Liver (tissue), 9 donors: Measurements from ENCODE around the gene LPP. TPM values are rescaled to one million over a fixed set of nuclear protein-coding genes. Genes with fewer than 3 reads are reported as not detected.

Experiments
- DNase-seq: peaks from one replicate; pipeline ENCODE4 v3.0.0-alpha.2; 2017; ENCODE audit warnings: low spot score
- H3K27ac ChIP-seq, 2 donors: one replicate each; pipeline ENCODE4 v1.7.0; 2013; ENCODE audit warnings: inconsistent platforms in 2 of 2, low read length in 2 of 2, control low read depth in 1 of 2, low read depth in 1 of 2, mild to moderate bottlenecking in 1 of 2
- H3K27me3 ChIP-seq, 4 donors: one replicate each; pipeline versions ENCODE4 v1.6.1 to v1.7.0; 2013; ENCODE audit warnings: low read length in 3 of 4, inconsistent platforms in 1 of 4, mild to moderate bottlenecking in 1 of 4, moderate library complexity in 1 of 4; ENCODE audit not compliant: control insufficient read depth in 4 of 4, insufficient read depth in 4 of 4
- H3K36me3 ChIP-seq, 4 donors: one replicate each; pipeline versions ENCODE4 v1.6.1 to v1.7.0; 2013; ENCODE audit warnings: low read length in 3 of 4, mild to moderate bottlenecking in 3 of 4, low read depth in 1 of 4, moderate library complexity in 1 of 4; ENCODE audit not compliant: control insufficient read depth in 4 of 4, insufficient read depth in 3 of 4
- H3K4me1 ChIP-seq, 4 donors: one replicate each; pipeline versions ENCODE4 v1.6.1 to v1.7.0; 2013; ENCODE audit warnings: low read length in 3 of 4, mild to moderate bottlenecking in 3 of 4, moderate library complexity in 1 of 4; ENCODE audit not compliant: control insufficient read depth in 4 of 4, insufficient read depth in 4 of 4
- H3K4me3 ChIP-seq, 3 donors: one replicate each; pipeline versions ENCODE4 v1.6.1 to v1.7.0; 2013; ENCODE audit warnings: low read length in 3 of 3, control low read depth in 1 of 3, low read depth in 1 of 3, mild to moderate bottlenecking in 1 of 3
- H3K9ac ChIP-seq, 2 donors: one replicate each; pipeline ENCODE4 v1.7.0; 2013; ENCODE audit warnings: low read length in 2 of 2, mild to moderate bottlenecking in 2 of 2, moderate library complexity in 2 of 2, control low read depth in 1 of 2, low read depth in 1 of 2
- H3K9me3 ChIP-seq, 4 donors: one replicate each; pipeline versions ENCODE4 v1.6.1 to v1.7.0; 2013; ENCODE audit warnings: low read length in 3 of 4; ENCODE audit not compliant: control insufficient read depth in 4 of 4
- EGR1 ChIP-seq, 2 donors: IDR thresholded peaks; 2 replicates each; pipeline ENCODE4 v1.6.1; 2016 to 2018; ENCODE audit warnings: antibody characterized with exemption in 2 of 2, low read depth in 2 of 2
- FOXA1 ChIP-seq: IDR thresholded peaks from 2 replicates; pipeline ENCODE4 v1.6.1; 2016; ENCODE audit warnings: antibody characterized with exemption
- FOXA2 ChIP-seq: IDR thresholded peaks from 2 replicates; pipeline ENCODE4 v1.6.1; 2016; ENCODE audit warnings: antibody characterized with exemption
- GABPA ChIP-seq, 2 donors: IDR thresholded peaks in 1 of 2; conservative IDR thresholded peaks in 1 of 2; 2 replicates each; pipeline ENCODE4 v1.6.1; 2016; ENCODE audit warnings: antibody characterized with exemption in 2 of 2, mild to moderate bottlenecking in 1 of 2, moderate library complexity in 1 of 2
- HNF4A ChIP-seq, 2 donors: conservative IDR thresholded peaks; 2 replicates each; pipeline ENCODE4 v1.6.1; 2016; ENCODE audit warnings: antibody characterized with exemption in 2 of 2, mild to moderate bottlenecking in 2 of 2
- HNF4G ChIP-seq: IDR thresholded peaks from 2 replicates; pipeline ENCODE4 v1.6.1; 2016; ENCODE audit warnings: antibody characterized with exemption
- JUND ChIP-seq, 2 donors: IDR thresholded peaks; 2 replicates each; pipeline ENCODE4 v1.6.1; 2016; ENCODE audit warnings: antibody characterized with exemption in 2 of 2
- MAX ChIP-seq: IDR thresholded peaks from 2 replicates; pipeline ENCODE4 v1.6.1; 2016; ENCODE audit warnings: antibody characterized with exemption
- NR2F2 ChIP-seq: IDR thresholded peaks from 2 replicates; pipeline ENCODE4 v1.6.1; 2016; ENCODE audit warnings: antibody characterized with exemption
- RAD21 ChIP-seq, 2 donors: IDR thresholded peaks; 2 replicates each; pipeline ENCODE4 v1.6.1; 2016; ENCODE audit warnings: antibody characterized with exemption in 2 of 2, mild to moderate bottlenecking in 2 of 2
- RXRA ChIP-seq, 2 donors: IDR thresholded peaks; 2 replicates each; pipeline ENCODE4 v1.6.1; 2017 to 2018; ENCODE audit warnings: antibody characterized with exemption in 2 of 2, mild to moderate bottlenecking in 1 of 2
- SP1 ChIP-seq: IDR thresholded peaks from 2 replicates; pipeline ENCODE4 v1.6.1; 2018; ENCODE audit warnings: antibody characterized with exemption, mild to moderate bottlenecking
- TAF1 ChIP-seq: conservative IDR thresholded peaks from 2 replicates; pipeline ENCODE4 v1.6.1; 2016; ENCODE audit warnings: antibody characterized with exemption, mild to moderate bottlenecking
- YY1 ChIP-seq: IDR thresholded peaks from 2 replicates; pipeline ENCODE4 v1.6.1; 2016; ENCODE audit warnings: antibody characterized with exemption, mild to moderate bottlenecking
- WGBS: extraction: QIAGEN DNeasy Blood & Tissue Kit; methylation state at CpG from one replicate; pipeline ENCODE4 v1.1.7; 2013; 5-methylcytosine and 5-hydroxymethylcytosine counted together
- polyA plus RNA-seq, 2 donors: library from polyadenylated mRNA; stranded (reverse) in 1 of 2; unstranded in 1 of 2; fragments of 200-250 nt in 1 of 2; fragments of >200 nt in 1 of 2; fragmentation: Nextera tagmentation in 1 of 2; extraction: Ambion mirVana in 1 of 2; gene quantifications; one replicate each; pipeline versions ENCODE4 v1.2.1 to v1.2.3, GENCODE V29; 2013 to 2015
- total RNA-seq, 2 donors: library from RNA; depleted of rRNA; stranded (reverse); fragments of >200 nt; gene quantifications; one replicate each; pipeline ENCODE4 v1.2.3, GENCODE V29; 2014
- TF ChIP-seq, protein P1 (sequence below): IDR thresholded peaks from 2 replicates; pipeline ENCODE4 v1.6.1; 2016; ENCODE audit warnings: antibody characterized with exemption
- TF ChIP-seq, protein P2 (sequence below): IDR thresholded peaks from 2 replicates; pipeline ENCODE4 v1.6.1; 2016; ENCODE audit warnings: antibody characterized with exemption, mild to moderate bottlenecking
- TF ChIP-seq, protein P3 (sequence below): fragments of 150-350 bp; IDR thresholded peaks from 2 replicates; pipeline ENCODE4 v1.5.1; 2017; ENCODE audit warnings: improper control_type of control experiment, low read depth, low read length; ENCODE audit not compliant: missing input control
- TF ChIP-seq, protein P4 (sequence below): IDR thresholded peaks from 2 replicates; pipeline ENCODE4 v1.6.1; 2016; ENCODE audit warnings: antibody characterized with exemption
- donor health status: healthy.
- donor health status: healthy.
- donor health status: healthy.
- donor health status: healthy.
- donor health status: healthy.

Gene LPP
- total and polyA plus RNA-seq, 4 donors = 3.3 to 53.7 (median 28.2) TPM

DNA sequence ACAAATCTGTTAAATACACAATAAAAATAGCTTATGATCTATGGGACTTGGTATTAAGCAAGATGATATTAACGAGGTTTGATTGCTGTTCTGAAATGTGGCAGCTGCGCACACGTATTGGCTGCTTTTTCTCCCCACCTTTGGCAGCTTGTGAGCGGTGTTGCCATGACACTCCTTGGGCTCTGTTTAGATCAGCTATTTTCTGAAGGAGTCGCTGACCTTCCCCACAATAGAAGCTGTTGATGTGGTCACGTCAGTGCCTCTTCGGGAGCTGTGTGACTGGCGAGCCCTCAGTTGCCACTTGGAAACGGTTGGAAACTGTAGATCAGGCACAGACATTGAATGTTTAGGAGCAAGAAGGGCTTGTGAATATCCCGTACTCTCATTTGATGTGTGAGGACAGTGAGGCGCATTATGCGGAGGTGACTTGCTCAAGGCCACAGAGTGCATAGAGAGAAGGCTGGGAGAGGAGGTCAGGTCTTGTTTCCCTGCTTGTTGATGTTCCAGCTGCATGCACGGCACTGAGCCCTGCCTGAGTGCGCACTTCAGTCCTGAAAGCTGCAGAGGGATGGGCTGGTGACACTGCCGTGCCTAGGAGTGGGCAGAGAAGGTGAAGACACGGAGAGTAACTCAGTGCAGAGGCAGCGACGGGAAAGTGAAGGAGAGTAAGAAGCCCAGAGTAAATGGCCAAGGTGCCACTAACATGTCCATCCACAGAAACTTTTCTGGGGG lies 198.4 kb downstream of the LPP start:
- Histone ChIP-seq H3K27ac (no peak overlapping the region), H3K9me3 (no peaks in the 10 kb centered on the region), H3K9ac (no peak overlapping the region), H3K27me3 (no peaks in the 10 kb centered on the region), H3K36me3 (peaks cover 0 to 4% (median 0%) of the 10 kb centered on the region in 4 donors), H3K4me3 (no peak overlapping the region), H3K4me1 (peaks cover 5 to 23% (median 10%) of the 10 kb centered on the region in 4 donors)
- 93% methylated on average over 18 of the region's 18 CpGs for WGBS
- DNase-seq = no peak
- TF ChIP-seq, protein P1, sequence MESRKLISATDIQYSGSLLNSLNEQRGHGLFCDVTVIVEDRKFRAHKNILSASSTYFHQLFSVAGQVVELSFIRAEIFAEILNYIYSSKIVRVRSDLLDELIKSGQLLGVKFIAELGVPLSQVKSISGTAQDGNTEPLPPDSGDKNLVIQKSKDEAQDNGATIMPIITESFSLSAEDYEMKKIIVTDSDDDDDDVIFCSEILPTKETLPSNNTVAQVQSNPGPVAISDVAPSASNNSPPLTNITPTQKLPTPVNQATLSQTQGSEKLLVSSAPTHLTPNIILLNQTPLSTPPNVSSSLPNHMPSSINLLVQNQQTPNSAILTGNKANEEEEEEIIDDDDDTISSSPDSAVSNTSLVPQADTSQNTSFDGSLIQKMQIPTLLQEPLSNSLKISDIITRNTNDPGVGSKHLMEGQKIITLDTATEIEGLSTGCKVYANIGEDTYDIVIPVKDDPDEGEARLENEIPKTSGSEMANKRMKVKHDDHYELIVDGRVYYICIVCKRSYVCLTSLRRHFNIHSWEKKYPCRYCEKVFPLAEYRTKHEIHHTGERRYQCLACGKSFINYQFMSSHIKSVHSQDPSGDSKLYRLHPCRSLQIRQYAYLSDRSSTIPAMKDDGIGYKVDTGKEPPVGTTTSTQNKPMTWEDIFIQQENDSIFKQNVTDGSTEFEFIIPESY = no peak
- TF ChIP-seq TAF1 (no peak), JUND (IDR thresholded peaks at IDR 0.05) (no peak), SP1 (no peak), MAX (no peak), FOXA1 (no peak), EGR1 (IDR thresholded peaks at IDR 0.05; ENCODE audit: low read depth in 2 of 2) (no peak), HNF4A (conservative IDR thresholded peaks at IDR 0.05) (no peak), NR2F2 (no peak), YY1 (no peak), FOXA2 (no peak), HNF4G (no peak), GABPA (IDR thresholded peaks at IDR 0.05 in 1 of 2, conservative IDR thresholded peaks at IDR 0.05 in 1 of 2) (no peak)
- TF ChIP-seq, protein P2, sequence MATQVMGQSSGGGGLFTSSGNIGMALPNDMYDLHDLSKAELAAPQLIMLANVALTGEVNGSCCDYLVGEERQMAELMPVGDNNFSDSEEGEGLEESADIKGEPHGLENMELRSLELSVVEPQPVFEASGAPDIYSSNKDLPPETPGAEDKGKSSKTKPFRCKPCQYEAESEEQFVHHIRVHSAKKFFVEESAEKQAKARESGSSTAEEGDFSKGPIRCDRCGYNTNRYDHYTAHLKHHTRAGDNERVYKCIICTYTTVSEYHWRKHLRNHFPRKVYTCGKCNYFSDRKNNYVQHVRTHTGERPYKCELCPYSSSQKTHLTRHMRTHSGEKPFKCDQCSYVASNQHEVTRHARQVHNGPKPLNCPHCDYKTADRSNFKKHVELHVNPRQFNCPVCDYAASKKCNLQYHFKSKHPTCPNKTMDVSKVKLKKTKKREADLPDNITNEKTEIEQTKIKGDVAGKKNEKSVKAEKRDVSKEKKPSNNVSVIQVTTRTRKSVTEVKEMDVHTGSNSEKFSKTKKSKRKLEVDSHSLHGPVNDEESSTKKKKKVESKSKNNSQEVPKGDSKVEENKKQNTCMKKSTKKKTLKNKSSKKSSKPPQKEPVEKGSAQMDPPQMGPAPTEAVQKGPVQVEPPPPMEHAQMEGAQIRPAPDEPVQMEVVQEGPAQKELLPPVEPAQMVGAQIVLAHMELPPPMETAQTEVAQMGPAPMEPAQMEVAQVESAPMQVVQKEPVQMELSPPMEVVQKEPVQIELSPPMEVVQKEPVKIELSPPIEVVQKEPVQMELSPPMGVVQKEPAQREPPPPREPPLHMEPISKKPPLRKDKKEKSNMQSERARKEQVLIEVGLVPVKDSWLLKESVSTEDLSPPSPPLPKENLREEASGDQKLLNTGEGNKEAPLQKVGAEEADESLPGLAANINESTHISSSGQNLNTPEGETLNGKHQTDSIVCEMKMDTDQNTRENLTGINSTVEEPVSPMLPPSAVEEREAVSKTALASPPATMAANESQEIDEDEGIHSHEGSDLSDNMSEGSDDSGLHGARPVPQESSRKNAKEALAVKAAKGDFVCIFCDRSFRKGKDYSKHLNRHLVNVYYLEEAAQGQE = no peak
- TF ChIP-seq, protein P3, sequence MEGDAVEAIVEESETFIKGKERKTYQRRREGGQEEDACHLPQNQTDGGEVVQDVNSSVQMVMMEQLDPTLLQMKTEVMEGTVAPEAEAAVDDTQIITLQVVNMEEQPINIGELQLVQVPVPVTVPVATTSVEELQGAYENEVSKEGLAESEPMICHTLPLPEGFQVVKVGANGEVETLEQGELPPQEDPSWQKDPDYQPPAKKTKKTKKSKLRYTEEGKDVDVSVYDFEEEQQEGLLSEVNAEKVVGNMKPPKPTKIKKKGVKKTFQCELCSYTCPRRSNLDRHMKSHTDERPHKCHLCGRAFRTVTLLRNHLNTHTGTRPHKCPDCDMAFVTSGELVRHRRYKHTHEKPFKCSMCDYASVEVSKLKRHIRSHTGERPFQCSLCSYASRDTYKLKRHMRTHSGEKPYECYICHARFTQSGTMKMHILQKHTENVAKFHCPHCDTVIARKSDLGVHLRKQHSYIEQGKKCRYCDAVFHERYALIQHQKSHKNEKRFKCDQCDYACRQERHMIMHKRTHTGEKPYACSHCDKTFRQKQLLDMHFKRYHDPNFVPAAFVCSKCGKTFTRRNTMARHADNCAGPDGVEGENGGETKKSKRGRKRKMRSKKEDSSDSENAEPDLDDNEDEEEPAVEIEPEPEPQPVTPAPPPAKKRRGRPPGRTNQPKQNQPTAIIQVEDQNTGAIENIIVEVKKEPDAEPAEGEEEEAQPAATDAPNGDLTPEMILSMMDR = no peak

DNA sequence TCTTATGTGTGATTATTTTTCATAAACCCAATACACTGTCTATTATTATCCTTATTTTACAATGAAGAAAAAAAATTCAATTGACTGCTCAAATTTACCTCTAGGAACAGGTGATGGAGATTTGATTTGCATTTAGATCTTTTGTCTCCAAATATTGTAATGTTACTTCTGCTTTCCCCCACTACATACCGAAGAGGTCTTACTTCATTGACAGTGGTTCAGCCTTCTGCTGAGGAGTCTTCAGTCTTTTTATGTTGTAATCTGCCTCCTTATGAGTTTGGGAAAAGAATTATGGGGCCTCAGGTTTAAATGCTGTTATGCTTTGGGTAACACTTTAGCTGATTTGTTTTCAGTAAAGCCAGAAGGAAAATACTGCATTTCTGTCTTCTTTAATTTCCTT lies 199.5 kb downstream of the LPP start:
- peaks cover 0 to 4% (median 0%) of the 10 kb centered on the region in 4 donors for H3K36me3 ChIP-seq
- no peak overlapping the region for H3K4me3 ChIP-seq
- H3K9ac ChIP-seq = no peak overlapping the region
- H3K9me3 ChIP-seq = no peaks in the 10 kb centered on the region
- H3K4me1 ChIP-seq = peaks cover 5 to 20% (median 10%) of the 10 kb centered on the region in 4 donors
- H3K27ac ChIP-seq = no peak overlapping the region
- no peak for DNase-seq
- H3K27me3 ChIP-seq = no peaks in the 10 kb centered on the region
- WGBS = 91% methylated on average over 1 of the region's 1 CpG
- TF ChIP-seq, protein P3 = no peak
- no peak for TF ChIP-seq GABPA (IDR thresholded peaks at IDR 0.05 in 1 of 2, conservative IDR thresholded peaks at IDR 0.05 in 1 of 2)
- TF ChIP-seq FOXA1 = no peak
- TF ChIP-seq RXRA (IDR thresholded peaks at IDR 0.05) = no peak
- TF ChIP-seq FOXA2 = no peak
- no peak for TF ChIP-seq EGR1 (IDR thresholded peaks at IDR 0.05; ENCODE audit: low read depth in 2 of 2)
- TF ChIP-seq MAX = no peak
- TF ChIP-seq, protein P1 = no peak
- no peak for TF ChIP-seq SP1
- TF ChIP-seq YY1 = no peak
- TF ChIP-seq RAD21 (IDR thresholded peaks at IDR 0.05) = no peak
- no peak for TF ChIP-seq HNF4A (conservative IDR thresholded peaks at IDR 0.05)
- TF ChIP-seq, protein P4, sequence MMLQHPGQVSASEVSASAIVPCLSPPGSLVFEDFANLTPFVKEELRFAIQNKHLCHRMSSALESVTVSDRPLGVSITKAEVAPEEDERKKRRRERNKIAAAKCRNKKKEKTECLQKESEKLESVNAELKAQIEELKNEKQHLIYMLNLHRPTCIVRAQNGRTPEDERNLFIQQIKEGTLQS = no peak
- TF ChIP-seq TAF1 = no peak
- no peak for TF ChIP-seq JUND (IDR thresholded peaks at IDR 0.05)
